ENCODE results near the gene GPR26.

Gene GPR26

DNA sequence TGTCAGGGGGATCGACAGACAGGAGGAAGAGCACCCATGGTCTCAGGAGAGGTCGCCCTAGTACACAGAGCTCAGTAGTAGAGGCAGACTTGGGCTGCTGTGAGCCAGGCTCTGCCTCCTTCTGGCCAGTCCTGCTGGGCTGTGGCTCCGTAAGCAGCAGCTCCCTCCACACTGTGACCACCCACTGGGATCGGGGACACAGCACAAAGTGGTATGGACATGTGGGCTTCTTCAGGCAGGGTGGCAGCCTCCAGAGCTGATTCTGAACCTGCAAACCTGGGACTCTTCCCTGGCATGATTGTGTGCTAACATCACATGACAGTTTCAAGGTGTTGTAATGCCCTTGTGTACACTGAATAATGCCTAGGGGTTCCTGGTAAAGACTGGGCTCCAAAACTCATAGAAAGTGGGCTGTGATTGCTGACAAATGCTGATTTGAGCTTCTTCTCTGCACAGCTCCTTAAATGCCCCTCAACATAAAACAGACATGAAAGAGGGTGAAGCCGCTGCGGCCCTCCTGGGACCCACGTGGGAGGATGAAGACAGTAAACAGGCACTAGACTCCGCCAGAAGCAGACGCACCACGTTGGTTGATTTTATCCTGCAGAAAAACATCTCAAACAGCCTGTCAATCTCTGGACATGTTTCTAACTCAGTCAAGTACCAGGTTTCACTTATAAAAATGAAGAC, 76.7 kb downstream of the GPR26 start:
- Histone ChIP-seq H3K4me1 (ENCODE audit: control insufficient read depth, insufficient read depth, low read length) (no peaks in the 10 kb centered on the region), H3K9me3 (ENCODE audit: control insufficient read depth, insufficient read depth, low read depth, low read length) (no peaks in the 10 kb centered on the region), H3K36me3 (ENCODE audit: control insufficient read depth in 2 of 2, insufficient read depth in 1 of 2, low read length in 2 of 2) (no peaks in the 10 kb centered on the region), H3K4me3 (ENCODE audit: low read depth, low read length) (no peak overlapping the region), H3K27ac (ENCODE audit: extremely low read depth, low read depth, low read length) (no peak overlapping the region)
- ChIA-PET CTCF (interaction anchor here (0.7 kb wide), 2 partner anchors 43 to 143 kb away, joined by 3 read pairs; no protein-coding TSS in a partner anchor), POLR2A (no interaction called here)
- TF ChIP-seq ZNF404 (tag by site-specific recombination; IDR thresholded peaks at IDR 0.05) (no peak), ZNF830 (tag by site-specific recombination; IDR thresholded peaks at IDR 0.05; ENCODE audit: low read depth) (no peak), ZNF510 (tag by site-specific recombination; IDR thresholded peaks at IDR 0.05; ENCODE audit: insufficient replicate concordance) (no peak), SCRT1 (tag by site-specific recombination; IDR thresholded peaks at IDR 0.05; ENCODE audit: borderline replicate concordance) (no peak), ZNF571 (tag by site-specific recombination; IDR thresholded peaks at IDR 0.05) (no peak), ZNF184 (tag by site-specific recombination; IDR thresholded peaks at IDR 0.05) (no peak), ZFP3 (tag by site-specific recombination; IDR thresholded peaks at IDR 0.05; ENCODE audit: low read depth) (no peak), KLF9 (tag by site-specific recombination; IDR thresholded peaks at IDR 0.05; ENCODE audit: low read depth) (no peak), ZSCAN23 (tag by site-specific recombination; IDR thresholded peaks at IDR 0.05) (no peak), ZNF473 (tag by site-specific recombination; IDR thresholded peaks at IDR 0.05) (no peak), ZNF701 (tag by site-specific recombination; IDR thresholded peaks at IDR 0.05) (no peak), HOXA7 (CRISPR knock-in tag; IDR thresholded peaks at IDR 0.05; ENCODE audit: borderline replicate concordance) (no peak), ZNF23 (tag by site-specific recombination; IDR thresholded peaks at IDR 0.05; ENCODE audit: borderline replicate concordance) (no peak), ZNF10 (tag by site-specific recombination; IDR thresholded peaks at IDR 0.05) (no peak)
- TF ChIP-seq, protein P1, sequence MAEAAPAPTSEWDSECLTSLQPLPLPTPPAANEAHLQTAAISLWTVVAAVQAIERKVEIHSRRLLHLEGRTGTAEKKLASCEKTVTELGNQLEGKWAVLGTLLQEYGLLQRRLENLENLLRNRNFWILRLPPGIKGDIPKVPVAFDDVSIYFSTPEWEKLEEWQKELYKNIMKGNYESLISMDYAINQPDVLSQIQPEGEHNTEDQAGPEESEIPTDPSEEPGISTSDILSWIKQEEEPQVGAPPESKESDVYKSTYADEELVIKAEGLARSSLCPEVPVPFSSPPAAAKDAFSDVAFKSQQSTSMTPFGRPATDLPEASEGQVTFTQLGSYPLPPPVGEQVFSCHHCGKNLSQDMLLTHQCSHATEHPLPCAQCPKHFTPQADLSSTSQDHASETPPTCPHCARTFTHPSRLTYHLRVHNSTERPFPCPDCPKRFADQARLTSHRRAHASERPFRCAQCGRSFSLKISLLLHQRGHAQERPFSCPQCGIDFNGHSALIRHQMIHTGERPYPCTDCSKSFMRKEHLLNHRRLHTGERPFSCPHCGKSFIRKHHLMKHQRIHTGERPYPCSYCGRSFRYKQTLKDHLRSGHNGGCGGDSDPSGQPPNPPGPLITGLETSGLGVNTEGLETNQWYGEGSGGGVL (tag by site-specific recombination; IDR thresholded peaks at IDR 0.05) = no peak
- TF ChIP-seq, protein P2, sequence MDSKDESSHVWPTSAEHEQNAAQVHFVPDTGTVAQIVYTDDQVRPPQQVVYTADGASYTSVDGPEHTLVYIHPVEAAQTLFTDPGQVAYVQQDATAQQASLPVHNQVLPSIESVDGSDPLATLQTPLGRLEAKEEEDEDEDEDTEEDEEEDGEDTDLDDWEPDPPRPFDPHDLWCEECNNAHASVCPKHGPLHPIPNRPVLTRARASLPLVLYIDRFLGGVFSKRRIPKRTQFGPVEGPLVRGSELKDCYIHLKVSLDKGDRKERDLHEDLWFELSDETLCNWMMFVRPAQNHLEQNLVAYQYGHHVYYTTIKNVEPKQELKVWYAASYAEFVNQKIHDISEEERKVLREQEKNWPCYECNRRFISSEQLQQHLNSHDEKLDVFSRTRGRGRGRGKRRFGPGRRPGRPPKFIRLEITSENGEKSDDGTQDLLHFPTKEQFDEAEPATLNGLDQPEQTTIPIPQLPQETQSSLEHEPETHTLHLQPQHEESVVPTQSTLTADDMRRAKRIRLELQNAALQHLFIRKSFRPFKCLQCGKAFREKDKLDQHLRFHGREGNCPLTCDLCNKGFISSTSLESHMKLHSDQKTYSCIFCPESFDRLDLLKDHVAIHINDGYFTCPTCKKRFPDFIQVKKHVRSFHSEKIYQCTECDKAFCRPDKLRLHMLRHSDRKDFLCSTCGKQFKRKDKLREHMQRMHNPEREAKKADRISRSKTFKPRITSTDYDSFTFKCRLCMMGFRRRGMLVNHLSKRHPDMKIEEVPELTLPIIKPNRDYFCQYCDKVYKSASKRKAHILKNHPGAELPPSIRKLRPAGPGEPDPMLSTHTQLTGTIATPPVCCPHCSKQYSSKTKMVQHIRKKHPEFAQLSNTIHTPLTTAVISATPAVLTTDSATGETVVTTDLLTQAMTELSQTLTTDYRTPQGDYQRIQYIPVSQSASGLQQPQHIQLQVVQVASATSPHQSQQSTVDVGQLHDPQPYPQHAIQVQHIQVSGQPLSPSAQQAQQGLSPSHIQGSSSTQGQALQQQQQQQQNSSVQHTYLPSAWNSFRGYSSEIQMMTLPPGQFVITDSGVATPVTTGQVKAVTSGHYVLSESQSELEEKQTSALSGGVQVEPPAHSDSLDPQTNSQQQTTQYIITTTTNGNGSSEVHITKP (tag by site-specific recombination; IDR thresholded peaks at IDR 0.05) = no peak
- TF ChIP-seq, protein P3, sequence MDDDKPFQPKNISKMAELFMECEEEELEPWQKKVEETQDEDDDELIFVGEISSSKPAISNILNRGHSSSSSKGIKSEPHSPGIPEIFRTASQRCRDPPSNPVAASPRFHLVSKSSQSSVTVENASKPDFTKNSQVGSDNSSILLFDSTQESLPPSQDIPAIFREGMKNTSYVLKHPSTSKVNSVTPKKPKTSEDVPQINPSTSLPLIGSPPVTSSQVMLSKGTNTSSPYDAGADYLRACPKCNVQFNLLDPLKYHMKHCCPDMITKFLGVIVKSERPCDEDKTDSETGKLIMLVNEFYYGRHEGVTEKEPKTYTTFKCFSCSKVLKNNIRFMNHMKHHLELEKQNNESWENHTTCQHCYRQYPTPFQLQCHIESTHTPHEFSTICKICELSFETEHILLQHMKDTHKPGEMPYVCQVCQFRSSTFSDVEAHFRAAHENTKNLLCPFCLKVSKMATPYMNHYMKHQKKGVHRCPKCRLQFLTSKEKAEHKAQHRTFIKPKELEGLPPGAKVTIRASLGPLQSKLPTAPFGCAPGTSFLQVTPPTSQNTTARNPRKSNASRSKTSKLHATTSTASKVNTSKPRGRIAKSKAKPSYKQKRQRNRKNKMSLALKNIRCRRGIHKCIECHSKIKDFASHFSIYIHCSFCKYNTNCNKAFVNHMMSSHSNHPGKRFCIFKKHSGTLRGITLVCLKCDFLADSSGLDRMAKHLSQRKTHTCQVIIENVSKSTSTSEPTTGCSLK (tag by site-specific recombination; IDR thresholded peaks at IDR 0.05) = no peak
- TF ChIP-seq, protein P4, sequence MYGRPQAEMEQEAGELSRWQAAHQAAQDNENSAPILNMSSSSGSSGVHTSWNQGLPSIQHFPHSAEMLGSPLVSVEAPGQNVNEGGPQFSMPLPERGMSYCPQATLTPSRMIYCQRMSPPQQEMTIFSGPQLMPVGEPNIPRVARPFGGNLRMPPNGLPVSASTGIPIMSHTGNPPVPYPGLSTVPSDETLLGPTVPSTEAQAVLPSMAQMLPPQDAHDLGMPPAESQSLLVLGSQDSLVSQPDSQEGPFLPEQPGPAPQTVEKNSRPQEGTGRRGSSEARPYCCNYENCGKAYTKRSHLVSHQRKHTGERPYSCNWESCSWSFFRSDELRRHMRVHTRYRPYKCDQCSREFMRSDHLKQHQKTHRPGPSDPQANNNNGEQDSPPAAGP (tag by site-specific recombination; IDR thresholded peaks at IDR 0.05) = no peak

Data from HEK293 (cell line).